ENCODE measurements around the gene C16orf92.

Gene C16orf92

DNA sequence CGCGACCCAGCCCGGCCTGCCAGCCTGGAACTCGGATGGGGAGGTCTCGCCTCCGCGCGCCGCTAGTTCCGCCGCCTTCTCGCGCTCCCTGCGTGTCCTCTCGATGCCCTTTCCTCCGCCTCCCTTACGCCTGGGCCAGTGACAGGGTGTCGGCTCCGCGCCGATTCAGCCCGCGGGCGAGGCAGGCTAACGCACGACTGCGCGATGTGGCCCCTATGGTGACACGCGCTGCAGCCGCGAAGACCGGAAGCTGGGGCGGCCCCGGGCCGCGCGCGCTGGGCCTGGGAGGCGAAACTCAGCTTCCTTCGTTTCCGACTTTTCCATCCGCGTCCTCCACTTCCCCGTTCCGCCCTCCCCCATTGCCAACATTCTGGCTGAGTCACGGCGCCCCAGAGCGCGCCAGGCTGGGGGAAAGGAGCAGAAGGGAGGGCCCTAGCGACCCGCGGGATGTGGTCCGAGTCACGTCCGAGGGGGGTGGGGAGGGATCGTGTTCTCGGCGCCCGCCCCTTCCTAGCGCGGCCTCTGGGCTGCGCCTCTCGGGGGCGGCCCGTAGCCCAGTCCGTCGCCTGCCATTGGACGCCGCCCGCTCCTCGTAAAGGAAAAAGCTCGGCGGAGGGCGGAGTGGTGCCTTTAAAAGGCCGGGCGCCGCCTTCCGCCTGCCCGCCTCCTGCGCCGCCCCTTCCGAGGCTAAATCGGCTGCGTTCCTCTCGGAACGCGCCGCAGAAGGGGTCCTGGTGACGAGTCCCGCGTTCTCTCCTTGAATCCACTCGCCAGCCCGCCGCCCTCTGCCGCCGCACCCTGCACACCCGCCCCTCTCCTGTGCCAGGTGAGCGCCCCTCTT is 42.3 kb downstream of the C16orf92 start, which contains the start of gene ALDOA:
Gene ALDOA (plus strand): TSS at position 659 of the 841 bp plus-strand sequence. CDS start 1,138 bp downstream, outside the sequence.
- H3K27ac ChIP-seq = peak within 1 kb of the TSS; percentile 99
- peaks cover 49% of the 10 kb centered on the region for H3K4me1 ChIP-seq
- H3K27me3 ChIP-seq (ENCODE audit: control insufficient read depth, insufficient read depth, low read length) = no peaks in the 10 kb centered on the region
- peak within 1 kb of the TSS; percentile 64 for H3K4me2 ChIP-seq (ENCODE audit: low read length)
- no peaks in the 10 kb centered on the region for H3K9me3 ChIP-seq (ENCODE audit: control insufficient read depth, low read length)
- H3K4me3 ChIP-seq (ENCODE audit: low read depth, low read length) = peak within 1 kb of the TSS; percentile 100
- peak within 1 kb of the TSS; percentile 84 for H2AFZ ChIP-seq
- TF ChIP-seq, protein P1, sequence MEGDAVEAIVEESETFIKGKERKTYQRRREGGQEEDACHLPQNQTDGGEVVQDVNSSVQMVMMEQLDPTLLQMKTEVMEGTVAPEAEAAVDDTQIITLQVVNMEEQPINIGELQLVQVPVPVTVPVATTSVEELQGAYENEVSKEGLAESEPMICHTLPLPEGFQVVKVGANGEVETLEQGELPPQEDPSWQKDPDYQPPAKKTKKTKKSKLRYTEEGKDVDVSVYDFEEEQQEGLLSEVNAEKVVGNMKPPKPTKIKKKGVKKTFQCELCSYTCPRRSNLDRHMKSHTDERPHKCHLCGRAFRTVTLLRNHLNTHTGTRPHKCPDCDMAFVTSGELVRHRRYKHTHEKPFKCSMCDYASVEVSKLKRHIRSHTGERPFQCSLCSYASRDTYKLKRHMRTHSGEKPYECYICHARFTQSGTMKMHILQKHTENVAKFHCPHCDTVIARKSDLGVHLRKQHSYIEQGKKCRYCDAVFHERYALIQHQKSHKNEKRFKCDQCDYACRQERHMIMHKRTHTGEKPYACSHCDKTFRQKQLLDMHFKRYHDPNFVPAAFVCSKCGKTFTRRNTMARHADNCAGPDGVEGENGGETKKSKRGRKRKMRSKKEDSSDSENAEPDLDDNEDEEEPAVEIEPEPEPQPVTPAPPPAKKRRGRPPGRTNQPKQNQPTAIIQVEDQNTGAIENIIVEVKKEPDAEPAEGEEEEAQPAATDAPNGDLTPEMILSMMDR (IDR thresholded peaks at IDR 0.05) = peak; percentile 10
- H3K36me3 ChIP-seq (ENCODE audit: control insufficient read depth, insufficient read depth, low read length) = peaks cover 5% of the 10 kb centered on the region
- peaks cover 37% of the 10 kb centered on the region for H3K79me2 ChIP-seq
- H3K9ac ChIP-seq = peak within 1 kb of the TSS; percentile 98

DNA sequence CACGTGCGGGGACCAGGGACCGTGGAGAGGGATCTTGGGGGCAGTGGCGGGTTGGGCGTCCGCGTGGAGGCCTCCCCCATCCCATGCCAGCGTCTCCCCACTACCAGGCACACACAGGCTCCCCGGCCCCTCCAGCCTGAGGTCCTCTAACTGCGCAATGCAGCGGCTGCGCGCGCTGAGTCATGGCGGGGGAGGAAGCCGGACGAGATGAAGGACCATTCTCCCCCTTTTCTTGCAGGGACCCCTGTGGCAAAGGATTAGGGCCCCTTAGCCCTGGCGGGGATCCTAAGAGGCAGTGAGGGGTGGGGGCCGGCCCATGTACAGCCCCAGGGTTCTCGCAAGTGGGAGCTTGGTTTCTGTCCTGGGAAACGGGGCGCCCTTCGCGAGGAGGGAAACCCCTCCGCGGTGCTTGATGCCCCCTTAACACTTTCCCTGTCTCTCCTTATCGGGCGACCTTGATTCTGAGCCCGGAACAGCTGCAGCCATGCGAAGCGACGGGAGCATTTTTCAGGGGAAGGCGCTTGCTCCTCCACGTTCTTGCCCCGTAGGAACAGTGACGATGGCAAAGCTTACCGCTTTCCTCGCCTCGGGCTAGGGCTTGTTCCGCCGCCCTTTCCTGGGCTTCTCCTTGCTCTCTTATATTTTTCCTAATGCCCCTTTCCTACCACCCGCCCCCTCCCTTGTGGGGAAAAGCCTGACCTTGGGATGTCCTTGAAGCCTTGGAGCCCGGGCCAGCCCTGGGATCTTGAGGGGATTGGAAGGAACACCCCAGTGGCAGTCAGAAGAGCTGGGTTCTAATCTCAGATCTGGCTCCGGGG is 43.2 kb downstream of the C16orf92 start:
- Histone ChIP-seq H3K4me1 (peaks cover 41% of the 10 kb centered on the region), H3K4me3 (ENCODE audit: low read depth, low read length) (peak overlapping the region; percentile 100), H3K9ac (peak overlapping the region; percentile 98), H3K9me3 (ENCODE audit: control insufficient read depth, low read length) (no peaks in the 10 kb centered on the region), H3K79me2 (peaks cover 37% of the 10 kb centered on the region), H3K36me3 (ENCODE audit: control insufficient read depth, insufficient read depth, low read length) (peaks cover 5% of the 10 kb centered on the region), H3K27me3 (ENCODE audit: control insufficient read depth, insufficient read depth, low read length) (no peaks in the 10 kb centered on the region), H3K27ac (peak overlapping the region; percentile 99), H2AFZ (peak overlapping the region; percentile 70), H3K4me2 (ENCODE audit: low read length) (peak overlapping the region; percentile 64)
- TF ChIP-seq, protein P1 (IDR thresholded peaks at IDR 0.05) = no peak

DNA sequence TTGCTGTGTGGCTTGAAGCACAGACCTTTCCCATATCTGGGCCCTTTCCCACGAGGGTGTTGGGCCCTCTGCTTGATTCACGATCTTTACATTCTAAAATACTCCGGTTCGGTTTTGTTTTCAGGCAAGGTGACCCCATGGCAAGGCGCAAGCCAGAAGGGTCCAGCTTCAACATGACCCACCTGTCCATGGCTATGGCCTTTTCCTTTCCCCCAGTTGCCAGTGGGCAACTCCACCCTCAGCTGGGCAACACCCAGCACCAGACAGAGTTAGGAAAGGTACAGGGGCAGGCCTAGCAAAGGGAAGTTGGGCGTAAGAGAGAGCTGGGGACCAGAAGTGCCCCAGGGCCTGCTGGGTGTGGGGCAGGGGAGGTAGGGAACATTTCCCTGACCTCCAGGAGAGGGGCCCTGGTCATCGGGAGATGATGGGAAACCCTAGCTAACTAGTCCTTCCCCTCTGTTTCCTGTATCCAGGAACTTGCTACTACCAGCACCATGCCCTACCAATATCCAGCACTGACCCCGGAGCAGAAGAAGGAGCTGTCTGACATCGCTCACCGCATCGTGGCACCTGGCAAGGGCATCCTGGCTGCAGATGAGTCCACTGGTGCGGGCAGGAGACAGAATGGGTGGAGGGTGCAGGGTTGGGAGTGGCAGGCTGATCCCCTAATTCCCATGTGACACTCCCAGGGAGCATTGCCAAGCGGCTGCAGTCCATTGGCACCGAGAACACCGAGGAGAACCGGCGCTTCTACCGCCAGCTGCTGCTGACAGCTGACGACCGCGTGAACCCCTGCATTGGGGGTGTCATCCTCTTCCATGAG is 44.0 kb downstream of the C16orf92 start:
- Histone ChIP-seq H3K4me2 (ENCODE audit: low read length) (peak overlapping the region; percentile 64), H3K36me3 (ENCODE audit: control insufficient read depth, insufficient read depth, low read length) (peaks cover 5% of the 10 kb centered on the region), H3K79me2 (peaks cover 37% of the 10 kb centered on the region), H3K4me3 (ENCODE audit: low read depth, low read length) (peak overlapping the region; percentile 100), H3K9ac (peak overlapping the region; percentile 98), H3K27ac (peak overlapping the region; percentile 99), H3K9me3 (ENCODE audit: control insufficient read depth, low read length) (no peaks in the 10 kb centered on the region), H3K27me3 (ENCODE audit: control insufficient read depth, insufficient read depth, low read length) (no peaks in the 10 kb centered on the region), H3K4me1 (peaks cover 37% of the 10 kb centered on the region), H2AFZ (no peak overlapping the region)
- TF ChIP-seq, protein P1 (IDR thresholded peaks at IDR 0.05) = no peak

DNA sequence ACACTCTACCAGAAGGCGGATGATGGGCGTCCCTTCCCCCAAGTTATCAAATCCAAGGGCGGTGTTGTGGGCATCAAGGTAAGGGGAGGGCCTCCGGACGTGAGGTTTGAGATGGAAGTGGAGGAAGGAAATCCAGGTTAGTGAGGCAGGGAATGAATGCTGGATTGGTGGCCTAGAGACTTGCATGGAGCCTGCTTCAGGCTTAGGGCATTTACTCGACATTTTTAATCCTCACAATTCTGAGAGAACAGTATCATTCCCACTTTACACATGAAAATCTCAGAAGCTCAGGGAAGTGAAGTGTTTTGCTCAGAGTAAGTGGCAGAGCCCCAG is 44.6 kb downstream of the C16orf92 start:
- H3K27ac ChIP-seq = peak overlapping the region; percentile 99
- peaks cover 5% of the 10 kb centered on the region for H3K36me3 ChIP-seq (ENCODE audit: control insufficient read depth, insufficient read depth, low read length)
- H3K4me1 ChIP-seq = peaks cover 37% of the 10 kb centered on the region
- no peaks in the 10 kb centered on the region for H3K27me3 ChIP-seq (ENCODE audit: control insufficient read depth, insufficient read depth, low read length)
- H3K79me2 ChIP-seq = peaks cover 37% of the 10 kb centered on the region
- no peak overlapping the region for H2AFZ ChIP-seq
- TF ChIP-seq, protein P1 (IDR thresholded peaks at IDR 0.05) = no peak
- no peak overlapping the region for H3K9ac ChIP-seq
- peak overlapping the region; percentile 100 for H3K4me3 ChIP-seq (ENCODE audit: low read depth, low read length)
- H3K9me3 ChIP-seq (ENCODE audit: control insufficient read depth, low read length) = no peaks in the 10 kb centered on the region
- H3K4me2 ChIP-seq (ENCODE audit: low read length) = peak overlapping the region; percentile 64
